Stimulated activated CD4-positive, alpha-beta T cell treated with anti-CD3 and anti-CD28 coated beads, Interleukin-2, amount 100 ng/mL, for 24 hours (primary cell): ENCODE data around the gene RHBDL3.

Source experiments
- DNase-seq, 2 donors: peaks; one replicate each; pipeline ENCODE4 v3.0.0-alpha.2; 2020

Gene RHBDL3

DNA sequence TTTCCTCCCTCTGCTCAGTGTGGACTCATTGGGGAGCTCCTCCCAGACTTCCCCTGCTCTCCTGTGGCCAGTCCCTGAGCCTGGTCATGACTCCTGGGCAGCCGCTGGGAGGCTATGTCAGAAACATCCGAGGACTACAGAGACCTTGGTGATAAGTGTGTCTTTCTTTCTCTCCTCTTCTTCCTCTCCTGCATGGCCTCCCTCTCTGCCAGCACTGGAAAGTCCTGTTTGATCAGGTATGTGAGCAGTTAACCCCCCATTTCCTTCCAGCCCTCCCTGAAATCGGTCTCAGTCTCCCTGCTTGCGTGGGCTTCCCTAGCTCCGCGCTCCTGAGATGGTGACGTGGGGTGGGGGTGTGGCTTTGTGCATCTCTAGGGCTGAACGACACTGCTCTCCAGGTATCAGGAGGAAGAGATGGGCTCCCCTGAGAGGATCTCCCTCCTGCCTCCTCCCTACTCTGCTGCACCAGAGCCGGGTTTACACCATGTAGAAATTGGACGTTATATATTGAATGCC lies 2.1 kb downstream of the RHBDL3 start:
- DNase-seq = peak; percentile 34 to 38

DNA sequence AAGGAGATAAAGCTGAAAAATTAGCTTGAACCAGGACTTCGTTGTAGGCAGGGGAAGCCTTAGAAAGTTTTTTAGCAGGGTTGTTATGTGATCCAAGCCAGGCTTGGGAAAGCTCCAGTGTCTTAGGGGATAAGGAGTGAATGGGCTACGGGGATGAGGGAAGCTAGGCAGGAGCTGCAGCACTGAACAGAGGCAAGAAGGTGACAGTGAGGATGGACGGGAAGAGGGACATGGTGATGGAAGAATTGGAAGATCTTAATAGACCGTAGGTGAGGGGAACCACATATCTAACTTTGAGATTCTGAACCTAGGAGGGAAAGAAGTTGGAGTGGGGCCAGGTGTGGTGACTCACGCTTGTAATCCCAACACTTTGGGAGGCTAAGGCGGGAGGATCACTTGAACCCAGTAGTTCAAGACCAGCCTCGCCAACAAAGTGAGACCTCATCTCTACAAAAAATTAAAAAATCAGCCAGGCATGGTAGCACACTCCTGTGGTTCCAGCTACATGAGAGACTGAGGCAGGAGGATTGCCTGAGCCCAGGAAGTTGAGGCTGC lies 3.2 kb downstream of the RHBDL3 start:
- no peak for DNase-seq

DNA sequence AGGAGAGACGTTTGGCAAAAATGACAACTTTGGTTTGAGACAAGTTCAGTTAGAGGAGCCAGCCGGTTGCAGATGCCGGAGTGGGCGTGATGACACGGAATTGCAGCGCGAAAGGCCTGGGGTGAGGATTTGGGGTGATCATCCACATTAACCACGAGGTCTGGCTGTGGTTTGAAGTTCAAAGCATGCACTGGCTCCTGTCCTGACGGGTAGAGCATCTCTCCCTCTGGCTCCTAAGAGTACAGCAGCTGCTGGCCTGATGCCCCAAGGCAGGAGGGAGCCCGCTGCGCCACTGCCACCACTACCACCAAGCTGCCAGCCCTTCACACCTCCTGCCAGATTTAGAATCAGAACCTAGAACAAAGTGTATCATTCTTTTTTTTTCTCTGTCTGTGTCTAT lies 3.7 kb downstream of the RHBDL3 start:
- no peak for DNase-seq

DNA sequence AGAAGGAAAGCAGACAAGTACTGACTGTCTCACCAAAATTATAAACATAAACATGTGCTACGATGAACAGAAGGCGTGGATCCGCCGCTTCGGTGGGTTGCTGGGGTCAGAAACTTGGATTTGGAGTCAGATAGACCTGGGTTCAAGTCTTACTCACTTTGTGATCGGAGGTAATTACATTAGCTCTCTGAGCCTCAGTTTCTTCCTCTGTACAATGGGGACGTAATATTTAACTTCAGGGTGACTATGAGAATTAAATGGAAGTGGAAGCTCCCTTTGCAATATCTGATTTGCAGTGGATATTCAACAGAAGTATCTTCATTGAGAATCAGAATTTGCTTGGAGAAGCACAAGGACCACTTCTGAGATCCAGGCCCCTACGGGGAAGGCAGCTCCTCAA lies 6.2 kb downstream of the RHBDL3 start:
- no peak for DNase-seq

DNA sequence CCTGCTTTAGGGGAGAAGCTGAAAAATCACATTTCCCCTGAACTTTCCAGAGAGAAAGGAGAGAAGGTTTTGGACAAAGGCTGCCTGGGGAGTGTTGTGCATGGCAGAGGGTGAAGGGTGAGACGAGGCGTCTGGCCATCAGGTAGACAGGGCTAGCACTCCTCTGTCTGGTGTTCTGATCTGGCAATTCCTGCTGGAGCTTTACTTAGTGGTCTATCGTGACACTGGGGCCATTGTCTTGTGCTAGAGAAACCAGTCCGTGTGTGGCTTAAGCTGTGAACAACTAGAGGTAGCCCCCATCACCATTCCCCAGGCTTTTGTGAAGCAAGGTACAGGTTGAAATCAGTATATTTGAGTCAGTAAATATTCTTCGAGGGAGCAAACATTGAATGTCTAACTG lies 8.5 kb downstream of the RHBDL3 start:
- DNase-seq = no peak

DNA sequence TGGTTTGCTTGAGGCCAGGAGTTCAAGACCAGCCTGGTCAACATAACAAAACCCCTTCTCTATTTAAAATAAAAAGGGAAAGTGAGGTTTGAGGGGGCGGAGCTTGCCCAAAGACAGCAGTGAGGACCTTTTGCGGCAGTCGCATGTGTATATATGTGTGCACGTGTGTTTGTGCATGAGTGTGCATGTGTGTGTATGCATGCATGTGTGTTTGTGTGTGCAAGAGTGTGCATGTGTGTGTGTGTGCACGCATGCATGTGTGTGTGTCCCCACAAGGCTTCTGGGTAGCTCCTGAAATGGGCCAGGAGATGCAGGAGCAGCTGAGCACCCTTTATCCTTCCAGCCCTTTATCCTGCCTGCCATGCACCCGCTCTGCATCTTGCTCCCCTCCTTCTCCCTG lies 9.0 kb downstream of the RHBDL3 start:
- DNase-seq = no peak

DNA sequence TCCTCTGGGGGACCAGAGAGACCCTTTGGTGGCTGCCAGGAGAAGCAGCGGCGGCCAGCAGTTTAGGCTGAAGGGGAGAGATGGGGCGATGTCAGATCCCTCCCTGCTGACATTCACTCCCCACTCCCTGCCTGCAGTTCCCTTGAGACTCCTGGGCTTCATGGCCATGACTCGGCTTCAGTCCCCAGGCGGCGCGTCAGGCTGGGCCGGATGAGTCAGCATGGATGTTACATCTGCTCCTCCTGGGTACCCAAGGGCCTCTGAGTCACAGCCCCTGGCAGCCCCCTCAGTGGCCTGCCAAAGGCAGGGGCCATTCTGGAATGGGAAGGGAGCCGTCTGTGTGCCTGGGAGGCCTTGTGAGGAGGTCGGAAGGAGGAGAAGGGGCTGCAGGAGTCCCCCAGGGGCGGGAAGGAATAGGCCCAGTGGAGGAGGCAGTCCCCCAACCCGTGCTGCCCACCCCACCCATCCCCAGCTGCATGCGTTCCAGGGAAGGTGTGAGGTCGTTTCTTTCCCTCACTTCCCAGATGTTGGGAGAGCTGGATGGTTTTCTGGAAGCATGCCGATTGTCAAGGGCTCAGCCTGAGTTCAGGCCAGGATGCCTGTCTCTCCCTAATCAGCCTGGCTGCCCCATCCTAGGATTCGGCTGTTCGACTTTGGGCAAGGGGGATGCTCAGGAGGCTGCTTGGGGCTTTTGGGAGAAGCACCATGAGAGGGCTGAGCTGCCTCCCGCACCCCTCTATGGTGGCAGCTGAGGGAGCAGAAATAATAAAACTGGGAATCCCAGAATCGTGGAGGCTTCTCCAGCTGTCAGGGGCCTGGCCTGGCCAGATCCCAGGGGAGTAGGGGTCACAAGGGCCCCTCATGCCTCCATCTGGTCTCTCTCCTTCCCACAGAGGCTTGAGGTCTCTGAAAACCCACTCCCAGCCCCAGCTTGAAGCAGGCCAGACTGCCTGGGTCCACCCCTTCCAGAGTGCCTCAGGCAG lies 9.7 kb downstream of the RHBDL3 start:
- peak in 1 of 2 donors; percentile 15 for DNase-seq

DNA sequence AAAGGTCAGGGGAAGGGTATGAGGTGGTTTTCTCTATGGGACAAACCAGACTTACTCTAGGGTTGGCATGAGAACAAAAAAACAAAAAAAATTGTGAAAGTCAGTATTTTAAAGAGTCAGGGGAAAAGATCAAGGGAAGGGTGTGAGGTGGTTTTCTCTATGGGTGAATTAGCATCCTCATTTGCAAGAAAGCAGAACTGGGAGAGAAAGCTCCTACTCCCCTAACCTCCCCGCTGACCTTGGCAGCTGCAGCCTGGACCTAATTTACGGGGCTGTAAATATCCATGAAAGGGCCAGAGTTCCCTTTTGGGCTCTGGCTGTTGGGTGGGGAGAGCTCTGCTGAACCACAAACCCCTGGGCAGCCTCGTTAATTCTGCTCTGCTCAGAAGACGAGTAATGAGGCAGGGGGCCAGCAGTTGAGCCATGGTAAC lies 10.6 kb downstream of the RHBDL3 start:
- DNase-seq = no peak

DNA sequence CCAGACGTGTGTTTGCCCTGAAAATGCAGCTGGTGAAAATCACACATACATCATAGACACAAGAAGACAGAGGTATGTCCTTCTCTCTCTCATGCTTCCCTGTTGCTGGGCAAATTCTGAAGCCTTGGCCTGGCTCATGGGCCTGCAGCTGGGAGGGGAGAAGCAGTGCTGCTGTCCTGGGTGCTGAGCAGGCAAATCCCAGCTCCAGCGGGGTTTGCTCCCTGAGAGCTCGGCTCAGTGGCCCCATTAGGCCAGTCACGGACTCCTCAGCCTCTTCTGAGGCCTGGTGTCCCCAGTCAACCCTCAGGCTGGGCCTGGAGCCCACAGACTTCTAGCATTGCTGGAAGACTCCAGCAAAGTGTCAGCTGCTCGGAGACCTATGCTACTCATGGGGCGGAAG lies 11.7 kb downstream of the RHBDL3 start:
- DNase-seq = no peak

DNA sequence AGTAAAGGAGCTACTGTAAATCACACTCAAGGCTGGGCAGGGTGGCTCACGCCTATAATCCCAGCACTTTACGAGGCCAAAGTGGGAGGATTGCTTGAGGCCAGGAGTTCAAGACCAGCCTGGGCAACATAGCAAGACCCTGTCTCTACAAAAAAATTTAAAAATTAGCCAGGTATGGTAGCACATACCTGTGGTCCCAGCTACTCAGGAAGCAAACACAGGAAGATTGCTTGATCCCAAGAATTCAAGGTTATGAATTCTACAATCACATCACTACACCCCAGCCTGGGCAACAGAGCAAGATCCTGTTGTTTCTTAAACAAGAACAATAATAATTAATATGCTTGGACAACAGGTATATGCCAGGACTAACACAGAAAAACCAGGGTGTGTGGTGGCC lies 13.2 kb downstream of the RHBDL3 start:
- DNase-seq = no peak

DNA sequence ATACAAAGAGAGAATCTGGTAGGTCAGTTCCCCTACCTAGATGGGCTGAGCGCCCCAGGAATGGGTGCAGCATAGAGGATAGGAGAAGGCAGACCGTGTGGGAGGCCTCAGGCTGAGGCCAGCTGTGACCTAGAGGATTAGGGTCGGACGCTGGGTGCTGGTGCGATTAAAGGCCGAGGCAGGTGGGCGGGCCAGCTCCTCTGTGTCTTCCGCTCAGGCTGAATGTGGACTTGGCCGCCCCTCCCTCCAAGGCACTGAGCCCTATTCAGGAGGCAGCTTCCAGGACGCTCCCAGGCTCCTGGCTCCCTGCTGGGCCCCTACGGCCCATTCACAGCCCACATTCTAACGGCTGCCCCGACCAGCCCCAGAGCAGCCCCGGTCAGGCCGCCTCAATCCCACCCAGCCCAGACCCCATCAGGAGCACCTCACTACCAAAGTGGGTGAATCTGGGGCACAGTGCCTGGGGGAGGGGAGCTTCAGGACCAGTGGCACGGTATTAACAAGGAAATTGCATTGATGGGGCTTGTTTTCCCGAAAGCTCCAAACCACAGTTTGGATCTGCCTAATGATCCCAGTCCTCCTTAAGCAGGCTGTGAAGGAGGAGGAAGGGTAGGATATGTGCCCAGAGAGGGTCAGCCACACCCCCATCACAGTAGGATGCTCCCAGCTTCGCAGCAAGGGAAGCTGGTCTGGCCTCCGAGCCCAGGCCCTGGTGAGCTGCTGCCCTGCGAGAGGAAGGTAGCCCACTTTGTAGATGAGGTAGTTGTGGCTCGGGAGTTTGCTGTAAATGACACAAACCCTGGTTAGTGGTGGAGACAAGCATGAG lies 14.5 kb downstream of the RHBDL3 start:
- DNase-seq = no peak

DNA sequence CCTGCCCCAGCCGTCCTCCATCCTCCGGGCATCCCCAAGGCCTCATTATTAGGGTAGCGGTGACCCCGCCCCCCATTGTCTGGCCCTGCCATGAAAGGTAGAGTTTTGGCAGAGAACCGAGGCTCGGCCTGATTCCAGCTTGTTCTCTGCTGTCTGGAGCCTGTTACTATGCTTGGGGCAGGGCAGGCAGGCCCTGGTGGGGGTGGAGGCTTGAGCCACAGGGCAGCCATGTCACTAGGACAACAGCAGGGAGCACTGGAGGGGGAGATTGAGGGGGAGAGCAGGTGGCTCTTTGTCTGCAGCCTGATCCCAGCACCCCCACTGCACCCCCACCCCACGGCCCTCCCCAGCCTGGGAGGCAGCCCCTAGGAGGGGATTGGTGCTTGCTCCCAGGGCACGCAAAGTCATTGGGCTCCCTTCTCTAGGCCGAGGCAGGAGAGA lies 15.4 kb downstream of the RHBDL3 start:
- no peak for DNase-seq

DNA sequence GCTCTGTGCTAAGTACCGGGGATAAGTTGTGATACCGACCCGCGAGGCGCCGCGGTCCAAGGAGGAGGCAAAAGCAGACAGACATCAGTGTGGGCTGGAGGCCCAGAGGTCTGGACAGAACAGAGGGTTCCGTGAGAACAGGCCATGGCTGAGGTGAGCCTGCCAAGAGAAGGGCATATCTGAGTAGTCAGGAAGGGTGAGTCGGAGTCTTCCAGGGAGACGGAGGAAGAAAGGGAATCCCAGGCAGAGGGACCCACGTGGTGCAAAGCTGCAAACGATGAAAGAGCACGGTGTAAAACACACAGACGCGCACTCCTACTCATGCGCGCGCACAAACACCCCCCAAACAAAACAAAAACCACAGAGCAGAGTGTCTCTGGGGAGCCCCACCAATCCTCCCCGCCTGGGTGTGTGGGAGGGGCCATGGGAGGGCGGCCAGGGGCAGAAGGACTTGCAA lies 18.1 kb downstream of the RHBDL3 start:
- no peak for DNase-seq

DNA sequence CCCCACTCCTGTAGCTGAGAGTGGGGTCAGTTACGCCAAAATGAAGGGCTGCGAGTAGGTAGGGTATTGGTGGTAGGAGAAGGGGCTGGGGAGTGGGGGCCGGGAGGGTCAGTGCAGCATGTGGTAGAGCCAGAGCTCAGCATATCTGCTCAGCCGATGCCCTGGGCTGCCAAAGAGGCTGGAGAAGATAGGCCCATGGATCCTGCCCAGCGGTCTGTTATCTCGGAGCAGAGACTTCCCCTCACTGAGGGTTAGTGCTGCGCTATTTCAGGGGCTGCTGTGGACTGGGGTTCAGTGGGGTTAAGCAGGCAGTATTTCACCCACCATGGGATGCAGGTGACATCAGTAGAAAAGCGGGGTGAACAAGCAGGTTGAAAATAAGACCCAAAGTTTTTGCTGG lies 19.7 kb downstream of the RHBDL3 start:
- no peak for DNase-seq

DNA sequence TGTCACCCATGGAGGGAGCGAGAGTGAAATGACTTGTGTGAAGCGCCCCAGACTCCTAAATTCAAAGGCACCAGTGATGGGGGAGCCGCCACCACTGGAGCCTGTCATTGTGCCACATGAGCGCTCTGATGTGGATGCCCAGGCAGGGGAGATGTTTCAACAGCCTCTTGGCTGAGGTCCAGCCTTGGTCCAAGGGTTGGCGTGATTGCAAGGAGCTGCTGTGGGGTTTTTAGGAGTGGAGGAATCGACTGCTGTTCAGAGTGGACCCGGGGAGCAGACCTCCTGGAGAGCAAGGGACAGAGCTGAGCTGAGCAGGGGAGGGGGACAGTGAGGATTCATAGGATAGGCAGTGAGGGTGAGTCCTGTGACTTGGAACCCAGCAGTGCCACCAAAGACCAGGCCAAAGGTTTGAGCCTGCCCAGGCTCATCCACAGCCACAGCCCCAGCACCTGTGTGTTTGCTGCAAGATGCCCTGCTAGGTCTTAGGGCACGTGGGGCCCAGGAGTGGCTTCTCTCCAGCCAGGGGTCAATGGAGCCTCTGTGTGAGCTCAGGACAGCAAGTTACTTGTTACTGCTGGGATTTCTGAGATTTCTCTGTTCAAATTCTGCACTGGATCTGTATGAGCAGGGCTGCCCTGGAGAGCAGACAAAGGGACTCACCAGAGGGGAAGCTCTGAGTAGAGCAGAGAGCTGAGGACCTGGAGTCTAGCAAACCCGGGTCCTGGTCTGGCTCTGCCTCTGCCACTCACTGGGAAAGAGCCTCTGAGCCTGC lies 20.3 kb downstream of the RHBDL3 start:
- no peak for DNase-seq

DNA sequence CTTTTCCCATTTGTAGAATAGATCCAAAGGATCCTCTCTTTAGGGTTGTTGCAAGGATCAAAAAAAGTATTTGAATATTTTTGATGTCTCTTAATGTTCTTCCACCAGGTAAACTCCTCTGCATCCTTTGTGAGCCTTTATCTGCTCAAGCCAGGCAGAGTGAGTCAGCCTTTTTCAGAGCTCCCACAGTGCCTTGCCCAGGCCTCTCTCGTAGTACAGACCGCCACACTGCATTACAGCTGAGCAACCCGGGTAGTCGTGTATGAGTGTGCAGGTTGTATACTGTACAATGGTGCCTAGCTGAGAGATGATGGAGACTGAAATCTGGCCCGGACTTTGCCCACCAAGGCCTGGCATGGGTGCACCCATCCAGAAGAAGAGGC lies 20.9 kb downstream of the RHBDL3 start:
- no peak for DNase-seq

DNA sequence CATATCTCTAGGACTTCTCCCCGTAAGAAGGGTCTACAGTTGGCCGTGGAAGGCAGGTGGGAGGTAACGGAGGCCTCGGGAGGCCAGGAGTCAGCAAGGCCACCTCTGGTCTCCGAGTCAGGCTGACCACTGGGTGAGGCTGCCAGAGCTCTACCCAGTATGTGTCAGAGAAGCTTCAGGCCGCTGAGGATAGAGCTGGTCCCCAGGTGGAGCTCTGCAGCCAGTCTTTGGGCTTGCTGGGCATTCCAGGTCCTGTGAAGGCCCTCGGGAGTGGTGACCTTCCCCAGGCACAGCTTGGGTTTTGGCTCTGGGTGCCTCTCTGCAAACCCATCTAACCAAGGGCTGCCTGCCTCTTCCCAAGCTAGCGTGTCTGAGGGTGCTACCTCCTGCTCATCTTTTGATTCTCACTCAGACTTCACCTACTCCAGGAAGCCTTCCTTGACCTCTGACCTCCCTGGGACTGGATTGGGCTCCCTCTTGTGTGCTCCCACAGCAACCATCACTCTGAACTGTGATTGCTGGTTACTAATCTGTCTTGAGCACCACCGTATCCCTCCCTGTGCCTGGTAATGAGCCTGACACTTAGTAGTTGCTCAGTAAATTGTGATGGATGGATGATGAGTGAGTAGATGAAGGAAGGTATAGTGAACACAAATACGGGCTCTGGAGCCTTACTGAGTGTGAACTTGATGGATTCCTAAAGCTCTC lies 22.3 kb downstream of the RHBDL3 start:
- no peak for DNase-seq

DNA sequence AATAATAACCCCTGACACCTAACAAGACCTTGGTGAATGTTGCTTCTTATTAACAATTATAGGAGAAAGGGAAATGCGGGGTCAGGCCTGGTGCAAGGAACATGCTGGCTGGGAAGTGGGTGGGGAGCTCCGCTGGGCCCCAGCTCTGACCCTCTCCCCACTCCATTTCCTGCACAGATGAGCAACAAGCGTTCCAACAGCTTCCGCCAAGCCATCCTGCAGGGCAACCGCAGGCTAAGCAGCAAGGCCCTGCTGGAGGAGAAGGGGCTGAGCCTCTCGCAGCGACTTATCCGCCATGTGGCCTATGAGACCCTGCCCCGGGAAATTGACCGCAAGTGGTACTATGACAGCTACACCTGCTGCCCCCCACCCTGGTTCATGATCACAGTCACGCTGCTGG lies 23.0 kb downstream of the RHBDL3 start:
- DNase-seq = no peak

DNA sequence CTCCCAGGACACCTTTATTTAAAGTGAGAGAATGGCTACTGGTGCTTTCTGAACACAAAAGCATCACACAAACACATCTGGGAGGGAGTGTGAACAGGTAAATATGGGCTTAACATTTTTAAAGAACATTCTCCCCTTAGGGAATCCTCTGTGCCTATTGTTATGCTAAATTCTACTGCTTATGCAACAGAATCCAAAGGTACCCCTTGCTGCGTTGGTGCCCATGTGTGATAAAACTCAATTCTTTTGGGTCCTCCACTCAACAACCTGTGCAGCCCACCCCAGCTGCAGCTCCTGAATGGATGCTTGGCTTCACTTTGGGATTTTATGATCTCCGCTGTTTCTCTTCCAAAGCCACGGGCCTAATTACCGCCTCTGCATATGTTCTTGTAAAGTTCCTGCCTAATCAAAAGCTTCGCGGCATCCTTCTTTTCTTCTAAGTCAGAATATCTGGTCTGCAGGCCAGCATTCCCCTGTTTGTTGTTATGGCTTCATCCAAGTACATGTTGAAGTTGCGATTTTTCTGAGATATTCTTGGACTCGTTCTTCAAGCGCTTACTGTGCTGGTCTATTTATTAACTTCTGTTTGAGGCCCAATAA lies 23.9 kb downstream of the RHBDL3 start:
- no peak for DNase-seq

DNA sequence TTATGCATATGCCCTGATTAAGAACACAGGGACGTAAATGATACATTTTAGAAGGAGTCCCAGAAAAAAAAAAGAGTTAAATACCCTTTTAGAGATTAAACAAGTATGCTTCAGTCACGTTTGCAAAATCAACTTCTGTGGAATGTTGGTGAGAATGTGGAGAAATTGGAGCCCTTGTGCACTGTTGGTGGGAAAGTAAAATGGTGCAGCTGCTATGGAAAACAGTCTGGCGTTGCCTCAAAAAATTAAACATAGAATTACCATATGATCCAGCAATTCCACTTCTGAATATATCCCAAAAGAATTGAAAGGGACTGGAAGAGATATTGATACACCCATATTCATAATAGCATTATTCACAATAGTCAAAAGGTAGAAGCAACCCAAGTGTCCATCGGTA lies 26.5 kb downstream of the RHBDL3 start:
- DNase-seq = no peak

DNA sequence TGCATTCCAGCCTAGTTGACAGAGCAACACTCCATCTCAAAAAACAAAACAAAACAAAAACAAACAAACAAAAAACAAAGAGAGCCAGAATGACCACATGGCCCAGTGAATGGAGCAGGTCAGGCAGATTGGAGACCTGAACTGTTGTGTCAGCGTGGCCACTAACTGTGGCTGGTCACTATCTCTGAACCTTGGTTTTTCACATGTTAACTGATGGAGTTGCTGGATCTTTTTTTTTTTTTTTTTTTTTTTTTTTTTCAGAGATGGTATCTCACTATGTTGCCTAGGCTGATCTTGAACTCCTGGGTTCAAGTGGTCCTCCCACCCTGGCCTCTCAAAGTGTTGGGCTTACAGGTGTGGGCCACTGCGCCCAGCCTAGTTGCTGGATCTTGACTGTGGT lies 31.8 kb downstream of the RHBDL3 start:
- DNase-seq = no peak
